ENCODE results near the gene PTDSS2. TPM values are rescaled to one million over a fixed set of nuclear protein-coding genes. Genes with fewer than 3 reads are reported as not detected.

PTDSS2 gene
- total and polyA plus RNA-seq, 10 of the 15 experiments (the other 5 are each of a cell fraction or from before 2014, with no cell fraction given): 0.39 to 21.1 (median 10.8) TPM

GRCh38 chr11:492427-493226 lies 42.5 kb downstream of the PTDSS2 start:
- ChIA-PET POLR2A (no interaction called here), CTCF (no interaction called here), RAD21 (ENCODE audit: unreplicated experiment) (interaction anchor here (0.7 kb wide), 1 partner anchor 62 kb away, joined by 3 read pairs; no protein-coding TSS in a partner anchor), SMC1A (ENCODE audit: uncharacterized antibody, unreplicated experiment) (no interaction called here)
- Histone ChIP-seq H3K4me2 (ENCODE audit: control insufficient read depth, insufficient read depth) (no peak overlapping the region), H3K27me3 (replicated peaks in 1 of 2; ENCODE audit: control insufficient read depth in 2 of 2, insufficient read depth in 2 of 2, low read length in 1 of 2) (no peaks in the 10 kb centered on the region), H2AFZ (ENCODE audit: control insufficient read depth, low read depth, low read length) (no peak overlapping the region), H3K9me3 (replicated peaks; ENCODE audit: control insufficient read depth, insufficient read depth, low read length) (no peaks in the 10 kb centered on the region), H3K27ac (ENCODE audit: control insufficient read depth, insufficient read depth) (no peak overlapping the region), H3K79me2 (ENCODE audit: control insufficient read depth, insufficient read depth, low read length) (no peaks in the 10 kb centered on the region), H4K20me1 (ENCODE audit: control insufficient read depth, insufficient read depth) (no peaks in the 10 kb centered on the region), H3K4me1 (ENCODE audit: control insufficient read depth, insufficient read depth, low read length) (no peaks in the 10 kb centered on the region), H3K4me3 (no peak overlapping the region), H3K36me3 (ENCODE audit: control insufficient read depth in 2 of 2, insufficient read depth in 2 of 2, low read length in 1 of 2) (peaks cover 13 to 20% of the 10 kb centered on the region in 2 experiments; a peak in 3 of 4 replicates), H3K9ac (ENCODE audit: control insufficient read depth, insufficient read depth, low read length) (no peak overlapping the region)
- in situ Hi-C loops (cut with MboI) (no loop called here), intact Hi-C loops (cut with micrococcal nuclease; ENCODE audit: unreplicated experiment) (no loop called here)
- no peak for TF ChIP-seq EED (IDR thresholded peaks at IDR 0.05; ENCODE audit: low read depth)
- peak; percentile 21; the same call in 1 of the 2 replicates for TF ChIP-seq PAX5 (IDR thresholded peaks at IDR 0.05; ENCODE audit: borderline replicate concordance, low read depth, low read length)
- TF ChIP-seq EP300 (IDR thresholded peaks at IDR 0.05; ENCODE audit: borderline replicate concordance in 1 of 2, control insufficient read depth in 1 of 2, low read depth in 2 of 2, low read length in 2 of 2): no peak
- TF ChIP-seq POLR2A (IDR thresholded peaks at IDR 0.05; ENCODE audit: low read depth, low read length): peak; percentile 40; the same call in 1 of the 2 replicates
- no peak for TF ChIP-seq ZNF384 (IDR thresholded peaks at IDR 0.05; ENCODE audit: borderline replicate concordance, low read depth, low read length)
- TF ChIP-seq EGR1 (IDR thresholded peaks at IDR 0.05; ENCODE audit: borderline replicate concordance in 1 of 2, low read depth in 2 of 2, low read length in 2 of 2): 0 out of 3 replicates have a peak, but pooled peaks of 1 of the 2 experiments have one; percentile 36
- TF ChIP-seq WRNIP1 (IDR thresholded peaks at IDR 0.05; ENCODE audit: borderline replicate concordance, low read depth, low read length): no peak
- TF ChIP-seq BHLHE40 (IDR thresholded peaks at IDR 0.05; ENCODE audit: borderline replicate concordance in 1 of 2, low read depth in 2 of 2, low read length in 1 of 2): peak in 1 of 2 experiments; percentile 24; a peak in 1 of 4 replicates
- no peak for TF ChIP-seq CBX5 (IDR thresholded peaks at IDR 0.05; ENCODE audit: low read depth)
- TF ChIP-seq YBX1 (IDR thresholded peaks at IDR 0.05): no peak
- TF ChIP-seq GABPA (IDR thresholded peaks at IDR 0.05; ENCODE audit: low read depth): no peak
- no peak for TF ChIP-seq CHD1 (IDR thresholded peaks at IDR 0.05; ENCODE audit: low read depth, low read length)
- TF ChIP-seq IKZF2 (IDR thresholded peaks at IDR 0.05): no peak
- FAIRE-seq: no peak
- WGBS (ENCODE audit: insufficient coverage, insufficient replicate concordance, low lambda C conversion rate, missing lambda C conversion rate): 53% methylated on average over 29 of the region's 32 CpGs
- ATAC-seq: no peak; the same call in 2 of the 3 replicates
- no TSS peak for BruUV-seq (replicated peaks)
- DNase-seq (ENCODE audit: low read depth, low spot score): no peak

Measured in GM12878 (cell line).